GM18951 (cell line): ENCODE data around the gene GLRA2.

Experiments used
- POLR2A ChIP-seq: IDR thresholded peaks from 4 replicates; pipeline ENCODE4 v1.6.1; 2011; ENCODE audit warnings: mild to moderate bottlenecking; ENCODE audit not compliant: insufficient read length, insufficient read depth; ENCODE audit errors: extremely low read depth
- in situ Hi-C: fragments of 300-500 bp; cut with MboI; formaldehyde crosslinking; loops from one replicate; pipeline ENCODE4 v1.12.0; 2022; ENCODE audit warnings: low sequenced_read_pairs, mixed read lengths, inconsistent platforms; ENCODE audit not compliant: unreplicated experiment

The GLRA2 gene

DNA sequence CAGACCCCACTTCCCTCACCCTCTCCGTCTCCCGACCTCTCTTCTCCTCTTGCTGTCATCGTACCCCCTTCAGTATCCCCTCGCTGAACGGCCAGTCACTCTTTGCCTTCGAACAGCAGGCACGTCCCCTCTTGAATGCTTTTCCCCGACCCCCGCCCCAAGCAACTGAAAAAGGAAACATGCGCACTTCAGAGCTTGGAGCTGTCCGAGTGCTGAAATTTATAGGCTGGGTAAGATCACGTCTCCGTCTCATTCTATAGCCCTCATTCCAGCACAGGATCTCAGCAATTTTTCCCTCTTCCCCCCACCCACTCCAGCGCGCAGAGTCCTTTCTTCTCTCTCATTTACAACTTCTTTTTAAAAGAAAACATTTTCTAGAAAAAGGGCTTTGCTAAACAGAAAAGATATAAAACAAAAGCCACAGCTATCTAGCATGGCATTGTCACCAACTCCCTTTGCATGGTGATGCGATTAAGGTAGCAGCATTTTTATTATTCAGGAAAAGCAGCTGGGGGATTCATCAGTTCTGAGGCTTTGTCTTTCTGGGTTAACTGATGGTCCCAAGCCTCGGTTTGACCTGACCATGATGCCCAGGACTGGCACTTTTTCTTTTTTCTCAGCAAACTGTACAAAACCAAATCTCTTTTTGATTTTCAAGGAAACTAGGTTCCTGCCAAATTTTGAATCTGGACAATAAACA, at the start of gene GLRA2:
TSS of gene GLRA2 (plus strand) at position 247 of the 700 bp plus-strand sequence. CDS start 522 bp downstream, outside the sequence.
- no peak for TF ChIP-seq POLR2A
- in situ Hi-C loops, result no loop called here

DNA sequence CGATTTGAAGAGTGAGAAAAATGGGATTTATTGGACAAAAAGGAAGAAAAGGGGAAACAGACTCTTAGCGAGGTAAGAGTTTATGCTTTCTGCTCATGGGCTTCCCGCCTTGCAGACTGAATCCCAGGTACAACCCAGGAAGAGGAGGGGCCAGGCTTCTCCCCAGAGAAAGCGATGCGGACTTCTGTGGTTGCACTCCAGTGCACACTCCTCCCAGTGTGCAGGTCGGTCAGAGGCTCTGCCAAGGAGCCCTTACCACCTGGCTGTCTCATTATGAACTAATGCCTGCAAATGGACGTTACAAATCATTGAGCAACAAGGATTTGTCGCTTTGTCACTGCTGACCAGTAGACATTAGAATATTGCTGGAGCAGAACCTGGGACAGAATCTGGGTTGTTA, 39.9 kb upstream of the GLRA2 start:
- in situ Hi-C loops, result no loop called here
- TF ChIP-seq POLR2A, result no peak

GRCh38 chrX:14491689-14492088, 37.6 kb upstream of the GLRA2 start:
- TF ChIP-seq POLR2A, result no peak
- in situ Hi-C loops, result no loop called here

GRCh38 chrX:14496674-14497073, 32.7 kb upstream of the GLRA2 start:
- no peak for TF ChIP-seq POLR2A
- in situ Hi-C loops, result no loop called here

DNA sequence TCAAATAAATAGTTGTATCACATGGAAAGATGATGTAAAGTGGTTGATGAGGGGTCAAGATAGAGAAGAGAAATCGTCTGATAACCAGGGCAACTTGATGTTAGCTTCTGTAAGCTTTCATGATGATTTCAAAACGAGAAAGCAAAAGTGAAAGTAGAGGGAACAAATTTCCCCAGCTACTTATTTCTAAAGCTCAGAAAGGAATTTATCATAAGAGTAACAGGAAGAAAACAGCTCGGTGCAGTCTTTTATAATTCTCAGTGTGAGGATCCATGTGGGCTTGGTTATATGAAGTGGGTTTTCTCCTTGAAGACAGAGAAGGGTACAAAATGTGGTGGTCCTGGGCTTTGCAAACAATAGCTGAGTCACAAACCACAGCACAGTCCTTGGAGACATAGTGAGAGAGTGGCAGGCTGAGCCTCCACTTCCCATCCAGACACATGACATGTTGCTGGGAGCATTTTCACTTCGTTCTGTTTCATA, 32.1 kb upstream of the GLRA2 start:
- in situ Hi-C loops, result no loop called here
- no peak for TF ChIP-seq POLR2A

- in situ Hi-C loops, result loop anchor here (25.0 kb wide), 1 partner anchor 414 kb away; no protein-coding TSS in a partner anchor
Measured at GRCh38 chrX:14501327-14501726, 28.0 kb upstream of the GLRA2 start.

GRCh38 chrX:14504960-14505538, 24.3 kb upstream of the GLRA2 start:
- no peak for TF ChIP-seq POLR2A
- in situ Hi-C loops, result loop anchor here (25.0 kb wide), 1 partner anchor 418 kb away; no protein-coding TSS in a partner anchor

More at GRCh38 chrX:14501327-14501726, 28.0 kb upstream of the GLRA2 start:
- no peak for TF ChIP-seq POLR2A

- in situ Hi-C loops, result loop anchor here (25.0 kb wide), 1 partner anchor 418 kb away; no protein-coding TSS in a partner anchor
- no peak for TF ChIP-seq POLR2A
Measured at GRCh38 chrX:14505648-14506047, 23.7 kb upstream of the GLRA2 start.

DNA sequence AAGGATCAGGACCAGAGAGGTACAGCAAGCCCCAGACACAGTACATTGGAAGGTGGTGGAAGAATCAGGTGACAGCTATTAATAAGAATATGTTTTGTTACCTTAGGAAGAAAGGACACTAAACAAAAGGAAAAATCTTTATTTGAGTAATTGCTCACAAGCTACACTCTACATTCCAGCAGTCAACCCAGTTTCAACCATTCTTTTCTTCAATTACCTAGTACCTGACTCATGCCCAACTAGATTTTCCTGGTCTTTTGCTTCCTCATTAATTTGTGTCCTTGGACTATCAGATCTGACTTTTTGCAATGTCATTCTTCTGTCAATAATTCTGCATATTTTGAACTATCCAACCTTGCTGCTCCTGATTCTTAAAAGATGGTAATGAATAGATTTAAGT, 22.5 kb upstream of the GLRA2 start:
- in situ Hi-C loops, result loop anchor here (25.0 kb wide), 1 partner anchor 420 kb away; no protein-coding TSS in a partner anchor
- no peak for TF ChIP-seq POLR2A

GRCh38 chrX:14508025-14508690, 21.2 kb upstream of the GLRA2 start:
- TF ChIP-seq POLR2A, result no peak
- in situ Hi-C loops, result loop anchor here (25.0 kb wide), 1 partner anchor 421 kb away; no protein-coding TSS in a partner anchor

DNA sequence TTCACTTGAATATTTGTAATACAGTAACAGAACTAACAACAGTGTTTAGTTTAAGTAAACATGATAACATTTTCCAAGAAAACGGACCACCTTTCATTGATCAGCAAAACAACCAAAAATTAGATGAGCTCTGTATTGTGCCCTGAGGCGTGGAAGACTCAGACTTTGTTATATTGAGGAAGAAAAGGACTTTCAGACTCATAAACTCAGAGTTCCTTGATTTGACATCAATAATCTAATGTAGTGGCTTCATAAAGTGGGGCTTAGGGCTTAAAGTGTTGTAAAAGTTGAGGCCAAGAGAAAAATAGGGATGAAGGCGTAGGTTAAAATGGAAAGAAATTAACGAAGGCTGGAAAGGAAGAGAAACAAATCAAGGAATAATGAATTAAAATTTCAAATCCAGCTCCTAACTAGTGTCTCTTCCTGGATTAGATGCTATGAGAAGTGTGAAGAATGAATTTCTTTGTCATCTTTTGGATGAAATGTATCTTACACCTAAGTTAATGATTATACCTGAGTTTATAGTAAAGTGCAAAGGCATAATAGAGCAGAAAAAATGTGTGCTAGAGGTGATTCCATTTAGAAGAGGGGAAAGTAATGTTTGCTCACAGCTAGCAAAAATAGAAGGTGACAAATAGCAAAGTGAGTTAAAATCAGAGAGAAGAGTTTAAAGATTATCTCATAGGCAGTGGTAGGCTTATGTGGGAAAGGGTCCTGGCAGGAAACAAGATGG, 19.8 kb upstream of the GLRA2 start:
- in situ Hi-C loops, result loop anchor here (25.0 kb wide), 1 partner anchor 422 kb away; no protein-coding TSS in a partner anchor
- no peak for TF ChIP-seq POLR2A

- in situ Hi-C loops, result no loop called here
- no peak for TF ChIP-seq POLR2A
Measured at GRCh38 chrX:14528629-14529289, 577 bp upstream of the GLRA2 start.

- in situ Hi-C loops, result no loop called here
- no peak for TF ChIP-seq POLR2A
Measured at GRCh38 chrX:14533867-14534266, 4.5 kb downstream of the GLRA2 start.

DNA sequence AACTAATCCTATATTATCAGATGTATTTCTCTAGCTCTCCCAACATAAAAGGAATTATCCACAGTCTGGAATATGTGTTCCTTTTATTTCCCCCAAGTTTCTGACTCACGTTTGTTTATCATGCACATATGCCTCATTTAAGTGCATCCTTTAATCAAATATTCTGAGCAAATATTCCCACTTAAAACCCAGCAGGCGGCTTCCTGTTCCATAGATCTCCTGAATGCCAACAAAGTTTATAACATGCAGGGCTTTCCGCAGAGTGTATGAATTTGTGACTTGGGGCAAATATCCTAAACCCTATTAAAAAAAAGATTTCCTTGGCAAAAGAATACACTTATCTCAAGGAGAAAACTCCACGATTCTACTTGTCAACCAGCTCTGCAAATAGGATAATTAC, 16.9 kb downstream of the GLRA2 start:
- in situ Hi-C loops, result no loop called here

More for the DNA sequence above, 16.9 kb downstream of the GLRA2 start:
- no peak for TF ChIP-seq POLR2A
